Skeletal muscle satellite cell (primary cell): ENCODE results near the gene FAM228B.

Experiments
- H3K27me3 ChIP-seq: 2 replicates; pipeline ENCODE4 v1.7.0; 2013; ENCODE audit warnings: low read length; ENCODE audit not compliant: control insufficient read depth, insufficient read depth
- H3K36me3 ChIP-seq: 2 replicates; pipeline ENCODE4 v1.7.0; 2013; ENCODE audit warnings: mild to moderate bottlenecking, control low read depth, low read length; ENCODE audit not compliant: insufficient read depth
- H3K4me1 ChIP-seq: 2 replicates; pipeline ENCODE4 v1.7.0; 2013; ENCODE audit warnings: low read length; ENCODE audit not compliant: control insufficient read depth, insufficient read depth
- H3K4me2 ChIP-seq: 2 replicates; pipeline ENCODE4 v1.7.0; 2013; ENCODE audit warnings: mild to moderate bottlenecking, low read length
- H3K4me3 ChIP-seq: 2 replicates; pipeline ENCODE4 v1.7.0; 2013; ENCODE audit warnings: low read length
- H3K9ac ChIP-seq: 2 replicates; pipeline ENCODE4 v1.7.0; 2013; ENCODE audit warnings: mild to moderate bottlenecking, low read depth, low read length, moderate library complexity
- H3K9me3 ChIP-seq: replicated peaks from 2 replicates; pipeline ENCODE4 v1.7.0; 2013; ENCODE audit warnings: mild to moderate bottlenecking, control low read depth, low read length

FAM228B gene

GRCh38 chr2:24208490-24208889 is 85.2 kb downstream of the FAM228B start:
- Histone ChIP-seq H3K27me3 (no peaks in the 10 kb centered on the region), H3K4me1 (no peaks in the 10 kb centered on the region), H3K9me3 (no peaks in the 10 kb centered on the region), H3K36me3 (peaks cover 25% of the 10 kb centered on the region), H3K9ac (no peak overlapping the region), H3K4me2 (no peak overlapping the region), H3K4me3 (no peak overlapping the region)

- Histone ChIP-seq H3K27me3 (no peaks in the 10 kb centered on the region), H3K9me3 (no peaks in the 10 kb centered on the region), H3K4me2 (no peak overlapping the region), H3K4me1 (no peaks in the 10 kb centered on the region), H3K4me3 (no peak overlapping the region), H3K36me3 (peaks cover 16% of the 10 kb centered on the region), H3K9ac (no peak overlapping the region)
Measured at GRCh38 chr2:24209389-24210105, 86.3 kb downstream of the FAM228B start.

- Histone ChIP-seq H3K9me3 (no peaks in the 10 kb centered on the region), H3K4me1 (no peaks in the 10 kb centered on the region), H3K4me2 (no peak overlapping the region), H3K9ac (no peak overlapping the region), H3K27me3 (no peaks in the 10 kb centered on the region), H3K36me3 (peaks cover 15% of the 10 kb centered on the region), H3K4me3 (no peak overlapping the region)
Measured at GRCh38 chr2:24210106-24210455, 86.8 kb downstream of the FAM228B start.

- Histone ChIP-seq H3K4me2 (no peak overlapping the region), H3K4me3 (no peak overlapping the region), H3K9me3 (no peaks in the 10 kb centered on the region), H3K4me1 (no peaks in the 10 kb centered on the region), H3K9ac (no peak overlapping the region), H3K36me3 (peaks cover 15% of the 10 kb centered on the region), H3K27me3 (no peaks in the 10 kb centered on the region)
Measured at GRCh38 chr2:24210723-24211122, 87.5 kb downstream of the FAM228B start.

- Histone ChIP-seq H3K4me3 (no peak overlapping the region), H3K4me1 (no peaks in the 10 kb centered on the region), H3K9ac (no peak overlapping the region), H3K27me3 (no peaks in the 10 kb centered on the region), H3K9me3 (no peaks in the 10 kb centered on the region), H3K4me2 (no peak overlapping the region), H3K36me3 (peaks cover 19% of the 10 kb centered on the region)
Measured at GRCh38 chr2:24211408-24211807, 88.1 kb downstream of the FAM228B start.

GRCh38 chr2:24214880-24215279 is 91.6 kb downstream of the FAM228B start:
- H3K36me3 ChIP-seq, result peaks cover 8% of the 10 kb centered on the region
- H3K9me3 ChIP-seq, result no peaks in the 10 kb centered on the region
- H3K4me1 ChIP-seq, result no peaks in the 10 kb centered on the region
- no peak overlapping the region for H3K9ac ChIP-seq
- no peak overlapping the region for H3K4me3 ChIP-seq
- H3K4me2 ChIP-seq, result no peak overlapping the region
- no peaks in the 10 kb centered on the region for H3K27me3 ChIP-seq
